ENCODE data around the gene CXCL1.

DNA sequence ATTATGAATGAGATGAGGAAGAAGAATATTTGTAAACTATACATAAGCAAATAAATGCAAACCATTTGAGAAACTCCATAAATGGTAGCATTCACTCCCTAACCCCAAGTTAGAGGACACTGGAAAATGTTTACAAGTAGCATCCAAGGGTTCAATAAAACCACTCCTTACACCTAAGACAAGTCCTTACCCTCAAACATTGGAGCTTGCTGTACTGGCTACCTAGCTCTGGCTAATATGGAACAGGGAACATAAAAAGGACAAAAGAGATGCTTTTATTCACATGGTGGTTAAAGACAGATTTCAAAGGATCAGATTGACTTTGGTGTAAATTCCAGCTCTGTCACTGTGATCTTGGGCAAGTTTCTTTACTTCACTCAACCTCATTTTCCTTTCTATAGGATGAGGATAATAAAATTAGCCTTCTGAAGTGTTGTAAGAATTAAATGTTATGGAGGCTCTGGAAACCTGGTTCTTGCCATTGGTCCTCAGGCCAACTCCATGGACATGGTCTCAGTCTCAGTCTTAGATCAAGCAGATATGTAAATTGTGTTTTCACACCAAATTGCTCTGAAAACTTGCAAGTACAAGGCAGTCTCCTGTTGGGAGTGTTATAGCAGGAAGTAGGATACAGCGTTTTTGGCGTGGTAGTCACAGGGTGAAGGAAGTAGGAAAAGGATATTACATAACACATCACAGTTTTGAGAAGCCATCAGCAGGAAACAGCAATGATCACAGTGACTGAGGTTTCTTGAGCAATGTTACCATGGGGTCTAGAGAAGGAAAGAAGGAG, 3.3 kb downstream of the CXCL1 start:
- TF ChIP-seq, protein P1, sequence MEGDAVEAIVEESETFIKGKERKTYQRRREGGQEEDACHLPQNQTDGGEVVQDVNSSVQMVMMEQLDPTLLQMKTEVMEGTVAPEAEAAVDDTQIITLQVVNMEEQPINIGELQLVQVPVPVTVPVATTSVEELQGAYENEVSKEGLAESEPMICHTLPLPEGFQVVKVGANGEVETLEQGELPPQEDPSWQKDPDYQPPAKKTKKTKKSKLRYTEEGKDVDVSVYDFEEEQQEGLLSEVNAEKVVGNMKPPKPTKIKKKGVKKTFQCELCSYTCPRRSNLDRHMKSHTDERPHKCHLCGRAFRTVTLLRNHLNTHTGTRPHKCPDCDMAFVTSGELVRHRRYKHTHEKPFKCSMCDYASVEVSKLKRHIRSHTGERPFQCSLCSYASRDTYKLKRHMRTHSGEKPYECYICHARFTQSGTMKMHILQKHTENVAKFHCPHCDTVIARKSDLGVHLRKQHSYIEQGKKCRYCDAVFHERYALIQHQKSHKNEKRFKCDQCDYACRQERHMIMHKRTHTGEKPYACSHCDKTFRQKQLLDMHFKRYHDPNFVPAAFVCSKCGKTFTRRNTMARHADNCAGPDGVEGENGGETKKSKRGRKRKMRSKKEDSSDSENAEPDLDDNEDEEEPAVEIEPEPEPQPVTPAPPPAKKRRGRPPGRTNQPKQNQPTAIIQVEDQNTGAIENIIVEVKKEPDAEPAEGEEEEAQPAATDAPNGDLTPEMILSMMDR (IDR thresholded peaks at IDR 0.05; ENCODE audit: extremely low read depth in 1 of 2, insufficient read depth in 1 of 2, low read depth in 1 of 2, low read length in 2 of 2) = no peak
- TF ChIP-seq MYC (IDR thresholded peaks at IDR 0.05; ENCODE audit: low read depth, low read length) = no peak
